ENCODE measurements around the gene RAP1GAP. TPM values are rescaled to one million over a fixed set of nuclear protein-coding genes. Genes with fewer than 3 reads are reported as not detected.

RAP1GAP gene
- total RNA-seq, 2 donors from 2014 or later: 29.6 to 36.3 TPM

GRCh38 chr1:21641076-21641475, 28.1 kb downstream of the RAP1GAP start:
- no peaks in the 10 kb centered on the region for H3K4me1 ChIP-seq
- no peaks in the 10 kb centered on the region for H3K9me3 ChIP-seq
- H3K4me3 ChIP-seq: no peak overlapping the region
- no peaks in the 10 kb centered on the region for H3K36me3 ChIP-seq
- no peak for TF ChIP-seq CTCF (IDR thresholded peaks at IDR 0.05)
- no peaks in the 10 kb centered on the region for H3K27me3 ChIP-seq
- H3K9ac ChIP-seq (ENCODE audit: low read depth in 2 of 2, low read length in 2 of 2): no peak overlapping the region
- no peak overlapping the region for H3K27ac ChIP-seq
- intact Hi-C loops (cut with DNase I): no loop called here
- DNase-seq: no peak

GRCh38 chr1:21640653-21641052, 28.5 kb downstream of the RAP1GAP start:
- no peaks in the 10 kb centered on the region for H3K4me1 ChIP-seq
- TF ChIP-seq CTCF (IDR thresholded peaks at IDR 0.05): no peak
- no peak overlapping the region for H3K4me3 ChIP-seq
- no peak overlapping the region for H3K27ac ChIP-seq
- no peaks in the 10 kb centered on the region for H3K9me3 ChIP-seq
- H3K9ac ChIP-seq (ENCODE audit: low read depth in 2 of 2, low read length in 2 of 2): no peak overlapping the region
- DNase-seq: no peak
- H3K27me3 ChIP-seq: no peaks in the 10 kb centered on the region
- intact Hi-C loops (cut with DNase I): no loop called here
- H3K36me3 ChIP-seq: no peaks in the 10 kb centered on the region

GRCh38 chr1:21639594-21640041, 29.5 kb downstream of the RAP1GAP start:
- H3K27me3 ChIP-seq: no peaks in the 10 kb centered on the region
- H3K36me3 ChIP-seq: no peaks in the 10 kb centered on the region
- H3K27ac ChIP-seq: no peak overlapping the region
- no peak for DNase-seq
- no peak overlapping the region for H3K9ac ChIP-seq (ENCODE audit: low read depth in 2 of 2, low read length in 2 of 2)
- no peak for TF ChIP-seq CTCF (IDR thresholded peaks at IDR 0.05)
- no peaks in the 10 kb centered on the region for H3K9me3 ChIP-seq
- H3K4me1 ChIP-seq: no peaks in the 10 kb centered on the region
- no peak overlapping the region for H3K4me3 ChIP-seq
- intact Hi-C loops (cut with DNase I): no loop called here

GRCh38 chr1:21638531-21639341, 30.4 kb downstream of the RAP1GAP start:
- no peaks in the 10 kb centered on the region for H3K27me3 ChIP-seq
- H3K4me3 ChIP-seq: no peak overlapping the region
- DNase-seq: no peak
- H3K4me1 ChIP-seq: no peaks in the 10 kb centered on the region
- H3K9ac ChIP-seq (ENCODE audit: low read depth in 2 of 2, low read length in 2 of 2): no peak overlapping the region
- H3K9me3 ChIP-seq: no peaks in the 10 kb centered on the region
- TF ChIP-seq CTCF (IDR thresholded peaks at IDR 0.05): no peak
- intact Hi-C loops (cut with DNase I): no loop called here
- no peak overlapping the region for H3K27ac ChIP-seq
- no peaks in the 10 kb centered on the region for H3K36me3 ChIP-seq

GRCh38 chr1:21637514-21637913, 31.6 kb downstream of the RAP1GAP start:
- Histone ChIP-seq H3K4me1 (no peaks in the 10 kb centered on the region), H3K27ac (no peak overlapping the region), H3K9ac (ENCODE audit: low read depth in 2 of 2, low read length in 2 of 2) (no peak overlapping the region), H3K4me3 (no peak overlapping the region), H3K36me3 (no peaks in the 10 kb centered on the region), H3K9me3 (no peaks in the 10 kb centered on the region), H3K27me3 (no peaks in the 10 kb centered on the region)
- DNase-seq: no peak
- no peak for TF ChIP-seq CTCF (IDR thresholded peaks at IDR 0.05)
- intact Hi-C loops (cut with DNase I): no loop called here

All from colonic mucosa (tissue), 4 donors.